Thyroid gland (tissue), 4 donors: Measurements from ENCODE around the gene RSRC2.

ENCODE experiments used
- POLR2A ChIP-seq, 2 donors: fragments of 450-650 bp; IDR thresholded peaks; one replicate each; pipeline ENCODE4 v1.6.1; 2017; ENCODE audit warnings: antibody characterized with exemption in 2 of 2, mild to moderate bottlenecking in 2 of 2, moderate library complexity in 1 of 2
- TF ChIP-seq, protein P1 (sequence below), 6 experiments: fragments of 200-600 bp in 3 of 6; fragments of 450-650 bp in 3 of 6; sonication (generic) in 3 of 6; IDR thresholded peaks; one replicate each; pipeline ENCODE4 v1.5.1; 2016 to 2019; ENCODE audit warnings: antibody characterized with exemption in 6 of 6, mild to moderate bottlenecking in 2 of 6, inconsistent platforms in 1 of 6, moderate library complexity in 1 of 6

DNA sequence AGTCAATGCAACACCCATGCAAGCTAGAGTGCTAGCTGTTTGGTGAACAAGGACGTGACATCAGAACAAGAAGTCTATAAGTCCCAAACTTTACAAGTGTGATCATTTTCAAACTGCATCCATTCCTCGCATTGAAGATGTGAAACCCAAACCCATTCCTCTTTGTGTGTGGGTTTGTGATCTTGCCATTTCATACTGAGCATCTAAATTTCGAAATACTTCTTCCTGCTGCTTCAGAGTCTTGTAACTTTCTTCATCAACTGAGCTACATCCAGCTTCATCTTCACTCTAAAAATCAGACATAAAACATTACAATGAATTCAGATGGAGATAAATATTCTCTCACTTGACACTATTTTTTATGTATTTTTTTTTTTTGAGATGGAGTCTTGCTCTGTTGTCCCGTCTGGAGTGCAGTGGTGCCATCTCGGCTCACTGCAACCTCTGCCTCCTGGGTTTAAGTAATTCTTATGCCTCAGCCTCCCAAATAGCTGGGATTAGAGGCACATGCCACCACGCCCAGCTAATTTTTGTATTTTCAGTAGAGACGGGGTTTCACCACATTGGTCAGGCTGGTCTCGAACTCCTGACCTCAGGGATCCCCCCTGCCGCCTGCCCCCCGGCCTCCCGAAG, 21.2 kb downstream of the RSRC2 start:
- TF ChIP-seq, protein P1, sequence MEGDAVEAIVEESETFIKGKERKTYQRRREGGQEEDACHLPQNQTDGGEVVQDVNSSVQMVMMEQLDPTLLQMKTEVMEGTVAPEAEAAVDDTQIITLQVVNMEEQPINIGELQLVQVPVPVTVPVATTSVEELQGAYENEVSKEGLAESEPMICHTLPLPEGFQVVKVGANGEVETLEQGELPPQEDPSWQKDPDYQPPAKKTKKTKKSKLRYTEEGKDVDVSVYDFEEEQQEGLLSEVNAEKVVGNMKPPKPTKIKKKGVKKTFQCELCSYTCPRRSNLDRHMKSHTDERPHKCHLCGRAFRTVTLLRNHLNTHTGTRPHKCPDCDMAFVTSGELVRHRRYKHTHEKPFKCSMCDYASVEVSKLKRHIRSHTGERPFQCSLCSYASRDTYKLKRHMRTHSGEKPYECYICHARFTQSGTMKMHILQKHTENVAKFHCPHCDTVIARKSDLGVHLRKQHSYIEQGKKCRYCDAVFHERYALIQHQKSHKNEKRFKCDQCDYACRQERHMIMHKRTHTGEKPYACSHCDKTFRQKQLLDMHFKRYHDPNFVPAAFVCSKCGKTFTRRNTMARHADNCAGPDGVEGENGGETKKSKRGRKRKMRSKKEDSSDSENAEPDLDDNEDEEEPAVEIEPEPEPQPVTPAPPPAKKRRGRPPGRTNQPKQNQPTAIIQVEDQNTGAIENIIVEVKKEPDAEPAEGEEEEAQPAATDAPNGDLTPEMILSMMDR (IDR thresholded peaks at IDR 0.05), result no peak
- no peak for TF ChIP-seq POLR2A (IDR thresholded peaks at IDR 0.05)
